Tibial nerve (tissue), 3 donors: Measurements from ENCODE around the gene GNB1L.

Experiments used
- POLR2A ChIP-seq, 2 donors: fragments of 450-650 bp; IDR thresholded peaks; one replicate each; pipeline ENCODE4 v1.6.1; 2017; ENCODE audit warnings: antibody characterized with exemption in 2 of 2, mild to moderate bottlenecking in 2 of 2, moderate library complexity in 2 of 2
- TF ChIP-seq, protein P1 (sequence below), 5 experiments: fragments of 200-600 bp in 3 of 5; fragments of 450-650 bp in 2 of 5; sonication (generic) in 3 of 5; IDR thresholded peaks; one replicate each; pipeline ENCODE4 v1.5.1; 2016 to 2019; ENCODE audit warnings: antibody characterized with exemption in 5 of 5, mild to moderate bottlenecking in 3 of 5, moderate library complexity in 2 of 5

GRCh38 chr22:19853058-19853878 lies 1.4 kb downstream of the GNB1L start:
- TF ChIP-seq, protein P1, sequence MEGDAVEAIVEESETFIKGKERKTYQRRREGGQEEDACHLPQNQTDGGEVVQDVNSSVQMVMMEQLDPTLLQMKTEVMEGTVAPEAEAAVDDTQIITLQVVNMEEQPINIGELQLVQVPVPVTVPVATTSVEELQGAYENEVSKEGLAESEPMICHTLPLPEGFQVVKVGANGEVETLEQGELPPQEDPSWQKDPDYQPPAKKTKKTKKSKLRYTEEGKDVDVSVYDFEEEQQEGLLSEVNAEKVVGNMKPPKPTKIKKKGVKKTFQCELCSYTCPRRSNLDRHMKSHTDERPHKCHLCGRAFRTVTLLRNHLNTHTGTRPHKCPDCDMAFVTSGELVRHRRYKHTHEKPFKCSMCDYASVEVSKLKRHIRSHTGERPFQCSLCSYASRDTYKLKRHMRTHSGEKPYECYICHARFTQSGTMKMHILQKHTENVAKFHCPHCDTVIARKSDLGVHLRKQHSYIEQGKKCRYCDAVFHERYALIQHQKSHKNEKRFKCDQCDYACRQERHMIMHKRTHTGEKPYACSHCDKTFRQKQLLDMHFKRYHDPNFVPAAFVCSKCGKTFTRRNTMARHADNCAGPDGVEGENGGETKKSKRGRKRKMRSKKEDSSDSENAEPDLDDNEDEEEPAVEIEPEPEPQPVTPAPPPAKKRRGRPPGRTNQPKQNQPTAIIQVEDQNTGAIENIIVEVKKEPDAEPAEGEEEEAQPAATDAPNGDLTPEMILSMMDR (IDR thresholded peaks at IDR 0.05), result no peak
- no peak for TF ChIP-seq POLR2A (IDR thresholded peaks at IDR 0.05)
